ENCODE measurements around the gene PRIMPOL. TPM values are rescaled to one million over a fixed set of nuclear protein-coding genes. Genes with fewer than 3 reads are reported as not detected.
"Not testable (repeated sequence)": the region's sequence is repeated elsewhere in the genome, so short reads cannot be mapped to it uniquely, and the experiment has no call there.

Gene PRIMPOL
- total and polyA plus RNA-seq, 3 experiments from 2014 or later = 13.8 to 20.2 (median 19.0) TPM

- H3K4me3 ChIP-seq (ENCODE audit: low read length) = no peak overlapping the region
- no peak for DNase-seq
- H3K36me3 ChIP-seq (ENCODE audit: insufficient read depth, low read length) = no peaks in the 10 kb centered on the region
- H3K4me1 ChIP-seq (ENCODE audit: insufficient read depth, low read length) = peaks cover 25% of the 10 kb centered on the region
- H3K9me3 ChIP-seq (ENCODE audit: low read length) = no peaks in the 10 kb centered on the region
- peak overlapping the region in 1 of 7 donors; percentile 25 for H3K4me3 Mint-ChIP-seq
- no peaks in the 10 kb centered on the region for H3K9me3 Mint-ChIP-seq
- H3K27ac Mint-ChIP-seq = peak overlapping the region in 4 of 8 donors; percentile 3 to 68 (median 20)
- peaks cover 33 to 49% (median 35%) of the 10 kb centered on the region in 3 donors for H3K4me1 Mint-ChIP-seq
- H3K36me3 Mint-ChIP-seq = peaks cover under 1 to 30% (median 1%) of the 10 kb centered on the region in 3 donors
- H3K27ac ChIP-seq (ENCODE audit: low read depth, low read length) = no peak overlapping the region
- POLR2A ChIA-PET = no interaction called here
- CTCF ChIA-PET = no interaction called here
- H3K27me3 Mint-ChIP-seq = no peaks in the 10 kb centered on the region
- no peaks in the 10 kb centered on the region for H3K27me3 ChIP-seq (ENCODE audit: insufficient read depth, low read length, poor library complexity, severe bottlenecking)
These were observed 2.4 kb downstream of the PRIMPOL start for GRCh38 chr4:184651899-184652298.

DNA sequence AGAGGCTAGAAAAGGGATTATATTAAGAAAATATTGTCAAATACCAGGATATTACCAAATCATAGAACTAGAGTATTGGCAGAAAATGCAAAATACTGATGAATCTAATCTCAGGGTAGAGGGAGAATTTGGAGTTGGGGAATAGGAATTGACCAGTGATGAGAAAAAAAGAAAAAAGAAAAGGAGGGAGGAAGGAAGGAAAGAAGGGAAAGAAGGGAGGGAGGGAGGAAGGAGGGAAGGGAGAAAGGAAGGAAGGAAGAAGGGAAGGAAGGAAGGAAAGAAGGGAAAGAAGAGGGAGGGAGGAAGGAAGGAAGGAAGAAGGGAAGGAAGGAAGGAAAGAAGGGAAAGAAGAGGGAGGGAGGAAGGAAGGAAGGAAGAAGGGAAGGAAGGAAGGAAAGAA lies 3.1 kb downstream of the PRIMPOL start:
- H3K27me3 Mint-ChIP-seq; H3K9me3 Mint-ChIP-seq; H3K4me3 ChIP-seq (ENCODE audit: low read length); H3K9me3 ChIP-seq (ENCODE audit: low read length); H3K36me3 ChIP-seq (ENCODE audit: insufficient read depth, low read length); POLR2A ChIA-PET; H3K27me3 ChIP-seq (ENCODE audit: insufficient read depth, low read length, poor library complexity, severe bottlenecking); H3K27ac ChIP-seq (ENCODE audit: low read depth, low read length); CTCF ChIA-PET; DNase-seq: not testable (repeated sequence)
- Mint-ChIP-seq H3K4me3 (peak overlapping the region in 1 of 7 donors; percentile 57), H3K4me1 (peaks cover 25 to 42% (median 27%) of the 10 kb centered on the region in 3 donors), H3K36me3 (peaks cover 4 to 33% (median 6%) of the 10 kb centered on the region in 3 donors), H3K27ac (peak overlapping the region in 1 of 8 donors; percentile 36)
- H3K4me1 ChIP-seq (ENCODE audit: insufficient read depth, low read length) = peaks cover 17% of the 10 kb centered on the region

DNA sequence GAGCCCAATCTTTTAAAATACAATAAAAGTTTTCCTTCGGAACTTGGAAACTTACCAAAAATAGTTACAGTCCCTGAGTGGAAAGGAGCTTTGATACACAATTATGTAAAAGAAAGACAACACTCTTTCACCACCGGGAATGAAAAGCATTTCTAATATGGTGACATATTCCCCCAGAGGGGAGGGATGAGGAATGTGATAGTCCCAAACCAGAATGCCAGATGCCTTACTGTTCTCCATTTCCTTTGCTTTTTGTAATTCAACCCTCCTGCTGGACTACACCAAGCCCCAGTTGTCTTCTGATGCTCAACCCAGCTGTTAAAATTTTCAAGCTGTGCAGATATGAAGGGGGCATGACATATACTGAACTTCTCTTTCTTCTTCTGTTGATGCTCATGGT lies 4.1 kb downstream of the PRIMPOL start:
- DNase-seq = no peak
- no peaks in the 10 kb centered on the region for H3K36me3 ChIP-seq (ENCODE audit: insufficient read depth, low read length)
- Mint-ChIP-seq H3K27me3 (no peaks in the 10 kb centered on the region), H3K27ac (peak overlapping the region in 1 of 8 donors; percentile 59), H3K4me1 (peaks cover 17 to 33% (median 20%) of the 10 kb centered on the region in 3 donors), H3K9me3 (no peaks in the 10 kb centered on the region), H3K4me3 (peak overlapping the region in 1 of 7 donors; percentile 22), H3K36me3 (peaks cover 4 to 26% (median 6%) of the 10 kb centered on the region in 3 donors)
- ChIA-PET POLR2A (interaction anchor here (0.6 kb wide), 2 partner anchors 10 to 13 kb away, joined by 3 to 5 read pairs; no protein-coding TSS in a partner anchor), CTCF (interaction anchor here (1.0 kb wide), 1 partner anchor 81 kb away, joined by 3 read pairs; no protein-coding TSS in a partner anchor)
- no peak overlapping the region for H3K27ac ChIP-seq (ENCODE audit: low read depth, low read length)
- H3K9me3 ChIP-seq (ENCODE audit: low read length) = no peaks in the 10 kb centered on the region
- peaks cover 13% of the 10 kb centered on the region for H3K4me1 ChIP-seq (ENCODE audit: insufficient read depth, low read length)
- no peaks in the 10 kb centered on the region for H3K27me3 ChIP-seq (ENCODE audit: insufficient read depth, low read length, poor library complexity, severe bottlenecking)
- H3K4me3 ChIP-seq (ENCODE audit: low read length) = no peak overlapping the region

- Mint-ChIP-seq H3K9me3 (no peaks in the 10 kb centered on the region), H3K27me3 (no peaks in the 10 kb centered on the region), H3K4me1 (peaks cover 6 to 21% (median 10%) of the 10 kb centered on the region in 3 donors), H3K36me3 (peaks cover 6 to 35% (median 8%) of the 10 kb centered on the region in 3 donors), H3K4me3 (no peak overlapping the region), H3K27ac (no peak overlapping the region)
- H3K9me3 ChIP-seq (ENCODE audit: low read length) = no peaks in the 10 kb centered on the region
- ChIA-PET CTCF (interaction anchor here (1.3 kb wide), 1 partner anchor 12 kb away, joined by 5 read pairs; no protein-coding TSS in a partner anchor), POLR2A (no interaction called here)
- no peaks in the 10 kb centered on the region for H3K27me3 ChIP-seq (ENCODE audit: insufficient read depth, low read length, poor library complexity, severe bottlenecking)
- no peak for DNase-seq
- no peak overlapping the region for H3K4me3 ChIP-seq (ENCODE audit: low read length)
- H3K4me1 ChIP-seq (ENCODE audit: insufficient read depth, low read length) = peaks cover 3% of the 10 kb centered on the region
- H3K36me3 ChIP-seq (ENCODE audit: insufficient read depth, low read length) = no peaks in the 10 kb centered on the region
- H3K27ac ChIP-seq (ENCODE audit: low read depth, low read length) = no peak overlapping the region
These were observed 6.6 kb downstream of the PRIMPOL start for GRCh38 chr4:184655889-184656869.

GRCh38 chr4:184657144-184657543 lies 7.6 kb downstream of the PRIMPOL start:
- no peaks in the 10 kb centered on the region for H3K9me3 ChIP-seq (ENCODE audit: low read length)
- Mint-ChIP-seq H3K4me1 (peaks cover 1 to 15% (median 6%) of the 10 kb centered on the region in 3 donors), H3K4me3 (no peak overlapping the region), H3K27ac (peak overlapping the region in 1 of 8 donors; percentile 15), H3K9me3 (no peaks in the 10 kb centered on the region), H3K36me3 (peaks cover 6 to 39% (median 8%) of the 10 kb centered on the region in 3 donors), H3K27me3 (no peaks in the 10 kb centered on the region)
- H3K4me1 ChIP-seq (ENCODE audit: insufficient read depth, low read length) = no peaks in the 10 kb centered on the region
- CTCF ChIA-PET = no interaction called here
- no peaks in the 10 kb centered on the region for H3K27me3 ChIP-seq (ENCODE audit: insufficient read depth, low read length, poor library complexity, severe bottlenecking)
- no peak overlapping the region for H3K4me3 ChIP-seq (ENCODE audit: low read length)
- no peaks in the 10 kb centered on the region for H3K36me3 ChIP-seq (ENCODE audit: insufficient read depth, low read length)
- no peak for DNase-seq
- no peak overlapping the region for H3K27ac ChIP-seq (ENCODE audit: low read depth, low read length)
- POLR2A ChIA-PET = interaction anchor here (0.7 kb wide), 1 partner anchor 9 kb away, joined by 3 read pairs; no protein-coding TSS in a partner anchor

DNA sequence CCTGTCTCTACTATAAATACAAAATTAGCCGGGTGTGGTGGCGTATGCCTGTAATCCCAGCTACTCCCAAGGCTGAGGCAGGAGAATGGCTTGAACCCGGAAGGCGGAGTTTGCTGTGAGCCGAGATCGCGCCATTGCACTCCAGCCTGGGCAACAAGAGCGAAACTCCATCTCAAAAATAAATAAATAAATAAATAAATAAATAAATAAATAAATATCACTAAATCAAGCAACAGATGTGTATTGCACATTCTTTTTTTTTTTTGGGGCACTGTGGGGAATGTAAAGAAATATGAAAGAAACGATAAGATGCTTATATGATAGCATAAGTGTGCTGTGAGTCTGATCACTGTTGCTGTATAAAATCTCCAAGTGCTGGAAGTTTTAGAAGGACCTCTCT lies 8.3 kb downstream of the PRIMPOL start:
- H3K4me1 ChIP-seq (ENCODE audit: insufficient read depth, low read length); H3K4me3 ChIP-seq (ENCODE audit: low read length); H3K27ac Mint-ChIP-seq; H3K9me3 Mint-ChIP-seq; CTCF ChIA-PET; H3K9me3 ChIP-seq (ENCODE audit: low read length); DNase-seq; H3K4me3 Mint-ChIP-seq; H3K27me3 ChIP-seq (ENCODE audit: insufficient read depth, low read length, poor library complexity, severe bottlenecking); H3K27me3 Mint-ChIP-seq; H3K27ac ChIP-seq (ENCODE audit: low read depth, low read length); H3K36me3 ChIP-seq (ENCODE audit: insufficient read depth, low read length): not testable (repeated sequence)
- Mint-ChIP-seq H3K36me3 (peaks cover 6 to 39% (median 8%) of the 10 kb centered on the region in 3 donors), H3K4me1 (peaks cover 0 to 13% (median 5%) of the 10 kb centered on the region in 3 donors)
- POLR2A ChIA-PET = interaction anchor here (0.7 kb wide), 1 partner anchor 9 kb away, joined by 3 read pairs; no protein-coding TSS in a partner anchor

DNA sequence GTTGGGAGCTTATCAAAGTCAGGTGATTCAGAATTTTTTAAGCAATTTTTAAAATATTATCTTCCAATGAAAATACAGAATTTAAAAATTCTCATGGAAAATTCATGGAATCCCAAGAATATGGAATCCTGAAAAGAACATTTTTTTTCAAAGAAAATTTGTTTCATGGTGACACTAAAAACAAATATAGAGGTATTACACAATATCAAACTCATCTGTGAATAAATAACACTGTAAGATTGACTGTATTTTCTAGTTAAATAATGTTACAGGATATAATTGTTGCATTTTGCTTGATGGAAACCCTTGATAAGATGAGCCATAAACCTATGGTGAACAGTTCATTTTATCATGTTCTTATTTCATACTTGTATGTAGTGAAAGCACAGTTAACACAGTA lies 11.4 kb downstream of the PRIMPOL start:
- H3K4me1 Mint-ChIP-seq = peaks cover 0 to 6% (median 0%) of the 10 kb centered on the region in 3 donors
- no peaks in the 10 kb centered on the region for H3K4me1 ChIP-seq (ENCODE audit: insufficient read depth, low read length)
- H3K4me3 Mint-ChIP-seq = no peak overlapping the region
- no peaks in the 10 kb centered on the region for H3K27me3 ChIP-seq (ENCODE audit: insufficient read depth, low read length, poor library complexity, severe bottlenecking)
- H3K27me3 Mint-ChIP-seq = no peaks in the 10 kb centered on the region
- no peak overlapping the region for H3K4me3 ChIP-seq (ENCODE audit: low read length)
- no peak overlapping the region for H3K27ac ChIP-seq (ENCODE audit: low read depth, low read length)
- H3K36me3 ChIP-seq (ENCODE audit: insufficient read depth, low read length) = no peaks in the 10 kb centered on the region
- H3K9me3 Mint-ChIP-seq = no peaks in the 10 kb centered on the region
- DNase-seq = no peak
- H3K9me3 ChIP-seq (ENCODE audit: low read length) = no peaks in the 10 kb centered on the region
- CTCF ChIA-PET = no interaction called here
- POLR2A ChIA-PET = no interaction called here
- no peak overlapping the region for H3K27ac Mint-ChIP-seq
- peaks cover 6 to 36% (median 7%) of the 10 kb centered on the region in 3 donors for H3K36me3 Mint-ChIP-seq

DNA sequence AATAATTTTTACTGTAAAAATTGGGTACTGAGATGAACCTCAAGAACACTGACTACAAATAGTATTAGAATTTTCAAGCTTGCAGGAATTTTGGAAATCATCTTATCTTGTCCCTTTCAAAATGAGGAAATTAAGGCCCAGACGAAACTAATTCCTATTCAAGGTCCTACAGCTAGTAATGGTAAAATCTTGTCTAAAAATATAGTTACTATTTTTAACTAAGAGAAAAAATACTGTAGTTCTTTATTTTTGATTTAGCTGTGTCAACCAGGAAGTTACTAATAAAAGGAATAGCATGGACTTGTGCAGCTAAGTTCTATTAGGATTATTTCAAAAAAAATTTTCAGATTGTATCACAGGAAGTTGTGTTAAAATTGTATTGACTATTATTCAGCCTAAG lies 12.7 kb downstream of the PRIMPOL start:
- H3K4me1 Mint-ChIP-seq = peaks cover 4 to 8% (median 7%) of the 10 kb centered on the region in 3 donors
- H3K9me3 ChIP-seq (ENCODE audit: low read length) = no peaks in the 10 kb centered on the region
- H3K9me3 Mint-ChIP-seq = no peaks in the 10 kb centered on the region
- CTCF ChIA-PET = interaction anchor here (1.4 to 2.0 kb wide), 2 partner anchors 11 to 12 kb away, joined by 3 to 4 read pairs; partner anchors contain the start of genes CASP3 and PRIMPOL
- no peaks in the 10 kb centered on the region for H3K4me1 ChIP-seq (ENCODE audit: insufficient read depth, low read length)
- no peak for DNase-seq
- H3K4me3 ChIP-seq (ENCODE audit: low read length) = no peak overlapping the region
- H3K36me3 ChIP-seq (ENCODE audit: insufficient read depth, low read length) = no peaks in the 10 kb centered on the region
- H3K27ac Mint-ChIP-seq = no peak overlapping the region
- no peak overlapping the region for H3K4me3 Mint-ChIP-seq
- POLR2A ChIA-PET = no interaction called here
- H3K27me3 ChIP-seq (ENCODE audit: insufficient read depth, low read length, poor library complexity, severe bottlenecking) = no peaks in the 10 kb centered on the region
- peaks cover 2 to 40% (median 6%) of the 10 kb centered on the region in 3 donors for H3K36me3 Mint-ChIP-seq
- no peak overlapping the region for H3K27ac ChIP-seq (ENCODE audit: low read depth, low read length)
- H3K27me3 Mint-ChIP-seq = no peaks in the 10 kb centered on the region

All from CD8-positive, alpha-beta memory T cell (primary cell).